Activated CD4-positive, alpha-beta memory T cell treated with anti-CD3 and anti-CD28 coated beads for 36 hours (primary cell): ENCODE measurements around the gene SFSWAP. TPM values are rescaled to one million over a fixed set of nuclear protein-coding genes. Genes with fewer than 3 reads are reported as not detected.
"Not testable (repeated sequence)": the region's sequence is repeated elsewhere in the genome, so short reads cannot be mapped to it uniquely, and the experiment has no call there.

Experiments
- CTCF ChIA-PET: fragments of 350-600 bp; sonication (Branson Sonifier 250); formaldehyde crosslinking; loops from one replicate; lab custom pipeline; 2021; ENCODE audit warnings: antibody characterized with exemption, inconsistent platforms; lab: Charles Lee
- POLR2A ChIA-PET: fragments of 350-600 bp; sonication (Branson Sonifier 250); formaldehyde crosslinking; loops from one replicate; lab custom pipeline; 2021; ENCODE audit warnings: antibody characterized with exemption; lab: Charles Lee
- DNase-seq: peaks from one replicate; pipeline ENCODE4 v3.0.0-alpha.2; 2020
- H3K27ac Mint-ChIP-seq: one replicate; pipeline ENCODE4 v1.8.0; 2021; ENCODE audit warnings: mixed read lengths
- H3K27me3 Mint-ChIP-seq: one replicate; pipeline ENCODE4 v1.8.0; 2021; ENCODE audit warnings: mixed read lengths
- H3K36me3 Mint-ChIP-seq: one replicate; pipeline ENCODE4 v1.8.0; 2021; ENCODE audit warnings: mixed read lengths
- H3K4me1 Mint-ChIP-seq: one replicate; pipeline ENCODE4 v1.8.0; 2021; ENCODE audit warnings: low read depth, mixed read lengths
- H3K4me3 Mint-ChIP-seq: one replicate; pipeline ENCODE4 v1.8.0; 2021; ENCODE audit warnings: mild to moderate bottlenecking, mixed read lengths
- H3K9me3 Mint-ChIP-seq: one replicate; pipeline ENCODE4 v1.8.0; 2021; ENCODE audit warnings: mixed read lengths
- intact Hi-C: fragments of 100-400 bp; cut with micrococcal nuclease; formaldehyde crosslinking; loops from one replicate; pipeline ENCODE4 v1.15.1; 2023
- total RNA-seq, 2 experiments: library from RNA; stranded (reverse); gene quantifications; one replicate each; pipeline ENCODE4 v1.2.3, GENCODE V29; 2021

Gene SFSWAP
- total RNA-seq, 2 experiments from 2014 or later: 42.1 to 44.3 TPM

GRCh38 chr12:131695968-131696367, 14.9 kb upstream of the SFSWAP start:
- ChIA-PET POLR2A (no interaction called here), CTCF (no interaction called here)
- Mint-ChIP-seq H3K4me3 (no peak overlapping the region), H3K4me1 (no peaks in the 10 kb centered on the region), H3K9me3 (no peaks in the 10 kb centered on the region), H3K27me3 (peaks cover 7% of the 10 kb centered on the region), H3K27ac (no peak overlapping the region), H3K36me3 (no peaks in the 10 kb centered on the region)
- DNase-seq: no peak
- intact Hi-C loops: no loop called here

DNA sequence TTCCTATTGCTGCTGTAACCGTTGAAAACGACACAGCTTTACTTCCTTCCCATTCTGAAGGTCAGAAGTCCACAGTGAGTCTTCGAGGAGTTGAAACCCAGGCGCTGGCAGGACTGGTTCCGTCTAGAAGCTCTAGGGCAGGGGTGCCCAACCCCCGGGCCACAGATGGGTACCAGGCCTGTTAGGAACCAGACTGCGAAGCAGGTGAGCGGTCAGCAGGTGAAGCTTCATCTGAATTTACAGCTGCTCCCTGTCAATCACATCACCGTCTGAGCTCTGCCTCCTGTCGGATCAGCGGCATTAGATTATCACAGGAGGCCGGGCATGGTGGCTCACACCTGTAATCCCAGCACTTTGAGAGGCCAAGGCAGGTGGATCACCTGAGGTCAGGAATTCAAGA, 12.6 kb upstream of the SFSWAP start:
- Mint-ChIP-seq H3K36me3 (no peaks in the 10 kb centered on the region), H3K4me3 (no peak overlapping the region), H3K27ac (no peak overlapping the region), H3K27me3 (peaks cover 2% of the 10 kb centered on the region), H3K4me1 (no peaks in the 10 kb centered on the region), H3K9me3 (peaks cover 3% of the 10 kb centered on the region)
- POLR2A ChIA-PET: no interaction called here
- CTCF ChIA-PET: no interaction called here
- intact Hi-C loops: no loop called here
- DNase-seq: no peak

- POLR2A ChIA-PET: no interaction called here
Measured at GRCh38 chr12:131699434-131699833, 11.5 kb upstream of the SFSWAP start.

DNA sequence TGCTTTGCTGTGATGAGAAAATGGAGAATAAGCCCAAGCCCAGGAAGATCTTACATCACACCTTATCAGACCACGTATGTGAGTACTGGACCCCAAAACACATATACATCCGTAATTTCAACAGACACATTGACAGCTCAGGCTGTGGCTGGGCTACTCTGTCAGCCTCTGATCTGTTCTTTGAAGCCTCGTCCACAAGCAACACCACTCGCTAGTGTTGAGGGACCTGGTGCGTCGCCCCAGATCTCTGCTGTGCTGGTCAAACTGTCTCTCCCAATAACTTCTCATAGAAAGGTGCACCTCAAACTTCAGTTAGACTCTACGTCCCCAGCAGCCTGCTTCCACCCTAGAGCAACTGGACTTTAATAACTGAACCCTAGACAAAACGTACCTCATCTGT, 10.6 kb upstream of the SFSWAP start:
- Mint-ChIP-seq H3K27ac (no peak overlapping the region), H3K36me3 (peaks cover 2% of the 10 kb centered on the region), H3K27me3 (no peaks in the 10 kb centered on the region), H3K4me3 (no peak overlapping the region), H3K4me1 (no peaks in the 10 kb centered on the region), H3K9me3 (peaks cover 13% of the 10 kb centered on the region)
- CTCF ChIA-PET: no interaction called here
- DNase-seq: no peak
- intact Hi-C loops: no loop called here
- POLR2A ChIA-PET: no interaction called here

More at GRCh38 chr12:131699434-131699833, 11.5 kb upstream of the SFSWAP start:
- H3K27me3 Mint-ChIP-seq: peaks cover 2% of the 10 kb centered on the region
- no peaks in the 10 kb centered on the region for H3K36me3 Mint-ChIP-seq
- no peak for DNase-seq
- H3K4me3 Mint-ChIP-seq: no peak overlapping the region
- no peak overlapping the region for H3K27ac Mint-ChIP-seq
- CTCF ChIA-PET: no interaction called here
- intact Hi-C loops: no loop called here
- no peaks in the 10 kb centered on the region for H3K4me1 Mint-ChIP-seq
- H3K9me3 Mint-ChIP-seq: peaks cover 6% of the 10 kb centered on the region

DNA sequence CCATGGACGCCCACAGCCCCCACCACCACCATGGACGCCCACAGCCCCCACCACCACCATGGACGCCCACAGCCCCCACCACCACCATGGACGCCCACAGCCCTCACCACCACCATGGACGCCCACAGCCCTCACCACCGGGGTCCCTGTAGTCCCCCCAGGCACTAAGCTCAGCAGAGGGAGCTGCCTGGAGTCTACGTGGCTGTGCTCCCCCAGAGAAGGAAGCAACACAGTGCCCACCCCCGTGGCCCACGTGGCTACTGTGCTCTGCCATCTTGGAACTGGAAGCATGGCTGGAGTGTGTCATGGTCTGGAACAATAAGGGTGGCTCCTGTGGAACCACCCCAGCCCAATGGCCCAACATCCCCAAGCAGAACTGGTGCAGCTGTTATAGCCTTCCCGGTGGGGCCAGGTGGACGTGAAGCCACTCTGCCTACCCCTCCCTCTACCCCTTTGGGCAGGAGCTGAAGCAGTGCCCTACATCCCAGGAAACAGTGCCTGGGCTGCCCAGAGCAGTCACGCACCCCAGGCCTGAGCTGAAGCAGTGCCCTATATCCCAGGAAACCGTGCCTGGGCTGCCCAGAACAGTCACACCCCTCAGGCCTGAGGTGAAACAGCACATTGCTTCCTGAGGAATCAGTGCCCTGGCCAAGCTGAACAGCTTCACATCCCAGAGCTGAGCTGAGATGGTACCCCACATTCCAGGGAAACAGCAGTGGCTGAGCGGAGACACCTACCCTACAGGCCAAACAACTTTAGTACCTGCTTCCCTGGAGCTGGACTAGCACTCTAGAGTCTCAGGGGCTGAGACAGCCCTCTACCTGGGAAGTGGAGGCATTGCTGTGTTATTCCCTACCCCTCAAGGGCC, 9.0 kb upstream of the SFSWAP start:
- no peak overlapping the region for H3K27ac Mint-ChIP-seq
- H3K4me1 Mint-ChIP-seq: no peaks in the 10 kb centered on the region
- no peak for DNase-seq
- ChIA-PET POLR2A (no interaction called here), CTCF (no interaction called here)
- H3K36me3 Mint-ChIP-seq: peaks cover 2% of the 10 kb centered on the region
- H3K27me3 Mint-ChIP-seq: no peaks in the 10 kb centered on the region
- H3K4me3 Mint-ChIP-seq: no peak overlapping the region
- intact Hi-C loops: no loop called here
- peaks cover 13% of the 10 kb centered on the region for H3K9me3 Mint-ChIP-seq

DNA sequence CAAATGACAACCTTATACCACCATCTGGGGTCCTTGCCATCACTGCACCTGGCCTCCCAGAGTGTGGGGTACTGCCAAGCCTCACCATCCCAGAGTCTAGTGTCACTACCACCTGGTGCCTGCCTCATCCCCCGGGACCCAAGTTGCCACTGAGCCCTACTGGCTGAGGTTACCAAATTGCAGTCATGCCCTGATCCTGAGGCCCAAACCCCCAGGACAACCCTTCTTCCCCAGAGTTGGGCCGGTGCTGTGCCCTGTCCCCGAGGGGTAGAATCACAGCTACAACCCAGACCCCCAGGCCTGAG, 8.4 kb upstream of the SFSWAP start:
- intact Hi-C loops: no loop called here
- no peaks in the 10 kb centered on the region for H3K27me3 Mint-ChIP-seq
- peaks cover 2% of the 10 kb centered on the region for H3K36me3 Mint-ChIP-seq
- peaks cover 13% of the 10 kb centered on the region for H3K9me3 Mint-ChIP-seq
- H3K4me3 Mint-ChIP-seq: no peak overlapping the region
- no peak for DNase-seq
- POLR2A ChIA-PET: no interaction called here
- H3K27ac Mint-ChIP-seq: no peak overlapping the region
- no peaks in the 10 kb centered on the region for H3K4me1 Mint-ChIP-seq
- CTCF ChIA-PET: no interaction called here

DNA sequence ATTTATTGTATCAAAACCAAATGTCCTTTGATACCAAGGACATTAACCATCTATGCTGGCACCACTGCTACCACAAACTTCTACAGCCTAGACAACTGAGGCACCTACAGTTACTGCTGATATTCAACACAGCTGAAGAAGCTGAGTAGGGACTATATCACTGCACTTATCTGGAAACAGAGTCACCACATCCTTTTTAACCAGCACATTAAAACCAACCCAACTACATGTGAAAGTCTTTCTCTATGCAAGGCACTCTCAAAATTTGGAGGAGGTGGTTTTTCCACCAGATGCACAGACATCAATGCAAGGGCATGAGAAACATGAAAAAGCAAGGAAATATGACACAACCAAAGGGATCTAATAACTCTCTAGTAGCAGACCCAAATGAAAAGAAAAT, 7.7 kb upstream of the SFSWAP start:
- POLR2A ChIA-PET: no interaction called here
- Mint-ChIP-seq H3K36me3 (peaks cover 2% of the 10 kb centered on the region), H3K9me3 (peaks cover 13% of the 10 kb centered on the region), H3K27ac (no peak overlapping the region), H3K4me3 (no peak overlapping the region), H3K27me3 (no peaks in the 10 kb centered on the region), H3K4me1 (no peaks in the 10 kb centered on the region)
- CTCF ChIA-PET: no interaction called here
- intact Hi-C loops: no loop called here
- no peak for DNase-seq

GRCh38 chr12:131704509-131704908, 6.4 kb upstream of the SFSWAP start:
- H3K4me3 Mint-ChIP-seq: no peak overlapping the region
- H3K27ac Mint-ChIP-seq: no peak overlapping the region
- POLR2A ChIA-PET: no interaction called here
- no peak for DNase-seq
- H3K4me1 Mint-ChIP-seq: peaks cover 2% of the 10 kb centered on the region
- H3K36me3 Mint-ChIP-seq: peaks cover 2% of the 10 kb centered on the region
- intact Hi-C loops: no loop called here
- peaks cover 13% of the 10 kb centered on the region for H3K9me3 Mint-ChIP-seq
- H3K27me3 Mint-ChIP-seq: no peaks in the 10 kb centered on the region
- CTCF ChIA-PET: no interaction called here

DNA sequence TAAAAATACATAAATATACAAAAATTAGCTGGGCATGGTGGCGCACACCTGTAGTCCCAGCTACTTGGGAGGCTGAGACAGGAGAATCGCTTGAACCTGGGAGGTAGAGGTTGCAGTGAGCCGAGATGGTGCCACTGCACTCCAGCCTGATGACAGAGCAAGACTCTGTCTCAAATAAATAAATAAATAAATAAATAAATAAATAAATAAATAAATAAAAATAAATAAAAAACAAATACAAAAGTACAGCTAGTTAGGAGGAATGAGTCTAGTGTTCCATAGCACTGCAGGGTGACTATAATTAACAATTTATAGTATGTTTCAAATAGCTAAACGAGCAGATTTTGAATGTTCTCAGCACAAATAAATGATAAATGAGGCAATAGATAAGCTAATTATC, 4.2 kb upstream of the SFSWAP start:
- H3K27me3 Mint-ChIP-seq, DNase-seq, H3K4me3 Mint-ChIP-seq, H3K36me3 Mint-ChIP-seq, CTCF ChIA-PET, intact Hi-C loops, H3K27ac Mint-ChIP-seq, POLR2A ChIA-PET: not testable (repeated sequence)
- Mint-ChIP-seq H3K4me1 (peaks cover 11% of the 10 kb centered on the region), H3K9me3 (peaks cover 13% of the 10 kb centered on the region)

DNA sequence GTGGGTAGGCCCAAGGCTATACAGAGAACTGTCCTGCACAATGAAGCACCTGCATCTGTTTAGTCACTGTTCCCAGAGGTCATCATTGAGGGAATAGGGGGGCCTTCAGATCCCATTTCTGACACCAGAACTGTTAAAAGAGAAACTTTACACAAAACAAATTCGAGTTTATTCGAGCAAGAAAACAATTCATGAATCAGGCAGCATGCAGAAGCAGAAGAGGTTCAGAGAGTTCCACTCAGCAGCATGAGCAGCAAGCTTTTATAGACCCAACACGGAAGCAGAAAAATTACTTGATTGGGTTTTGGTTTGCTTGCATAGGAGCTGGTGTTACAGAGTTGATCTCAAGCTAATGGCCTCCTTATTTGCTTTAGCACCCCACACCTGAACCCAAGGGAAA, 1.7 kb upstream of the SFSWAP start:
- peaks cover 7% of the 10 kb centered on the region for H3K9me3 Mint-ChIP-seq

DNA sequence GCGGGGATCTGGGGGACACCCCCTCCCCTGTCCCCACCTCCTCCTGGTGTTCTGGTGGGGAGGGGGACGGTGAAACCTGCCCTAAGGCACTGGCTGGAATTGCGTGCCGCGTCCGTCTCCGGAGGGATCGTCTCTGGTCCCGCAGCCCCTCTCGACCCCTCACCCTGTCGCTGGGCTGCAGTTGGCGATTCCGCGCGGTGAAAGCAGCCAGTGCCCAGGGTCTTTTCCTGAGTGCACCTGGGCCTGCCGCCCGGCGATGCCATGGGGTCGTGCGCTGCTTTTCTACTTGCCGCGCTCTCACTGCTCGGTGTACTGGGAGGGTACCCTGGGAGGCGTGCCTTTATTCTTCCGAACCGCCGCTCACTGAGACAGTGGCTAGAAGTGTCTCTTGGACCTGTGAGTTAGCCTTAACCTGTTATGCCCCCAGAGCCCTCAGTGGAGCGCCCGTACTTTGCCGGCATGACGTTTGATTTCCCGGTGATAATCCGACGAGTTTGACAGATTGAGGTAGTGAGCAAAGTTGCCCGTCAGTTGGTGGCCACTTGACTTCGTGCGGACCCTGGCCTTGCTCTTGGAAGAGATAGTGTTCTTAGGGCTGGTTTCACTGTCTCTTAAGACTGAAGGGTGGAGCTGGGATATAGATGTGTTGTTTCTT, 788 bp downstream of the SFSWAP start:
- Mint-ChIP-seq H3K9me3 (no peaks in the 10 kb centered on the region), H3K4me1 (peaks cover 27% of the 10 kb centered on the region), H3K4me3 (peak overlapping the region; percentile 97), H3K36me3 (peaks cover 32% of the 10 kb centered on the region), H3K27me3 (no peaks in the 10 kb centered on the region), H3K27ac (peak overlapping the region; percentile 83)
- DNase-seq: peak; percentile 15
- CTCF ChIA-PET: no interaction called here
- intact Hi-C loops: loop anchor here (1.0 kb wide), 1 partner anchor 104 kb away; no protein-coding TSS in a partner anchor
- POLR2A ChIA-PET: no interaction called here

More for the DNA sequence above, 1.7 kb upstream of the SFSWAP start:
- H3K27me3 Mint-ChIP-seq: no peaks in the 10 kb centered on the region
- no peak overlapping the region for H3K27ac Mint-ChIP-seq
- ChIA-PET CTCF (no interaction called here), POLR2A (interaction anchor here (0.9 kb wide), 1 partner anchor 11 kb away, joined by 4 read pairs; no protein-coding TSS in a partner anchor)
- H3K36me3 Mint-ChIP-seq: peaks cover 16% of the 10 kb centered on the region
- no peak for DNase-seq
- intact Hi-C loops: no loop called here
- H3K4me3 Mint-ChIP-seq: peak overlapping the region; percentile 97
- H3K4me1 Mint-ChIP-seq: peaks cover 27% of the 10 kb centered on the region

DNA sequence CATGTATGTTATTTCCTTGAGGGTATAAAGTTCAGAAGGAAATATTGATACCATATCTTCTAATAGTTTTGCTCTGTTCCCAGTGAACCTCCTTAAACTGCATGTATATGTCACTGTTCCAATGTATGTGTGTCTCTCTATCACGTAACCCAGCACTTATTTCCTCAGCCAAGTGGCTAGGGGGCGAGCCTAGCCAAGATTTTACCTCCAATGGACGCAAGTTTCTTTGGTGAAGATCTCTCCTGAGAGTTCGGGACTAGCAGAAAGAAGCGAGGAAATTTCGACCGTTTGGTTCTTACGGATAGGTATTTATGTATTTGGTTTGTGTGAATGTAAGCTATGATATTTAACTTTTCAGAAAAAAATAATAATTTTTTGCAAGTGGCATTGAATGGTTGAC, 2.5 kb downstream of the SFSWAP start:
- Mint-ChIP-seq H3K4me1 (peaks cover 27% of the 10 kb centered on the region), H3K4me3 (no peak overlapping the region), H3K27ac (no peak overlapping the region), H3K9me3 (no peaks in the 10 kb centered on the region), H3K27me3 (no peaks in the 10 kb centered on the region), H3K36me3 (peaks cover 38% of the 10 kb centered on the region)
- DNase-seq: no peak
- ChIA-PET POLR2A (no interaction called here), CTCF (no interaction called here)
- intact Hi-C loops: no loop called here

DNA sequence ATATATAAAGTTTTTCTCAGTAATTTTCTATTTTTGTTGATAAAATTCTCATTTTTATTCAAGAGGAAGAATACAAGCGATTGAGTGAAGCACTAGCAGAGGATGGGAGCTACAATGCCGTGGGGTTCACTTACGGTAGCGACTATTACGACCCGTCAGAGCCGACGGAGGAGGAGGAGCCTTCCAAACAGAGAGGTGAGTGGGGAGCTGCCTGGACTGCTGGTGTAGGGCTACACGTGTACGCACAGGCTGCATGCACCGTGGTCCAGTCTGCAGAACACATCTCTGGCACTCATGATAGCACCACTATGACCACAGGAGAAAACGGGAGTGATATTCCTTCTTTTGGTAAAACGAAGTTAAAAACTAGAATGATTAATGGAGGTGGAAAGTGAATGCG, 3.9 kb downstream of the SFSWAP start:
- POLR2A ChIA-PET: no interaction called here
- Mint-ChIP-seq H3K36me3 (peaks cover 46% of the 10 kb centered on the region), H3K27me3 (no peaks in the 10 kb centered on the region), H3K27ac (no peak overlapping the region), H3K4me3 (no peak overlapping the region), H3K9me3 (no peaks in the 10 kb centered on the region), H3K4me1 (peaks cover 23% of the 10 kb centered on the region)
- CTCF ChIA-PET: no interaction called here
- DNase-seq: no peak
- intact Hi-C loops: no loop called here
